Osteocyte (in vitro differentiated cells): ENCODE results near the gene CLDN22. TPM values are rescaled to one million over a fixed set of nuclear protein-coding genes. Genes with fewer than 3 reads are reported as not detected.

Experiments used
- DNase-seq: peaks from one replicate; pipeline ENCODE4 v3.0.0; 2021; ENCODE audit warnings: mixed read lengths; ENCODE audit not compliant: unreplicated experiment; ENCODE audit errors: extremely low spot score
- H3K27ac Mint-ChIP-seq: one replicate; pipeline ENCODE4 v1.8.0; 2021; ENCODE audit warnings: mild to moderate bottlenecking, mixed read lengths; ENCODE audit not compliant: unreplicated experiment
- H3K27me3 Mint-ChIP-seq: one replicate; pipeline ENCODE4 v1.8.0; 2021; ENCODE audit warnings: mixed read lengths; ENCODE audit not compliant: unreplicated experiment
- H3K36me3 Mint-ChIP-seq: one replicate; pipeline ENCODE4 v1.8.0; 2021; ENCODE audit warnings: mixed read lengths; ENCODE audit not compliant: unreplicated experiment
- H3K4me1 Mint-ChIP-seq: one replicate; pipeline ENCODE4 v1.8.0; 2021; ENCODE audit warnings: mixed read lengths; ENCODE audit not compliant: unreplicated experiment
- H3K4me3 Mint-ChIP-seq: one replicate; pipeline ENCODE4 v1.8.0; 2021; ENCODE audit warnings: mild to moderate bottlenecking, moderate library complexity, mixed read lengths; ENCODE audit not compliant: unreplicated experiment
- H3K9me3 Mint-ChIP-seq: one replicate; pipeline ENCODE4 v1.8.0; 2021; ENCODE audit warnings: mixed read lengths; ENCODE audit not compliant: unreplicated experiment
- CTCF ChIP-seq: fragments of 200-600 bp; sonication (generic); IDR thresholded peaks from 2 replicates; pipeline ENCODE4 v1.5.0; 2021; ENCODE audit warnings: antibody characterized with exemption, mild to moderate bottlenecking, moderate library complexity
- total RNA-seq: library from RNA; stranded (reverse); gene quantifications from 2 replicates; pipeline ENCODE4 v1.2.1, GENCODE V29; 2021

The CLDN22 gene
- total RNA-seq, 1 donor from 2014 or later: not detected

- Mint-ChIP-seq H3K27ac (no peak overlapping the region), H3K4me1 (no peaks in the 10 kb centered on the region), H3K36me3 (peaks cover 38% of the 10 kb centered on the region), H3K4me3 (no peak overlapping the region), H3K9me3 (peaks cover 8% of the 10 kb centered on the region), H3K27me3 (no peaks in the 10 kb centered on the region)
- TF ChIP-seq CTCF: no peak
- no peak for DNase-seq
Observed at GRCh38 chr4:183323295-183323694, 3.2 kb upstream of the CLDN22 start.

GRCh38 chr4:183322326-183322725 is 2.2 kb upstream of the CLDN22 start, which contains the start of gene CLDN24:
Gene CLDN24, minus strand, starts transcription at chr4:183322426. Its CDS starts 0 bp downstream, at chr4:183322426.
- H3K9me3 Mint-ChIP-seq: peaks cover 8% of the 10 kb centered on the region
- peaks cover 38% of the 10 kb centered on the region for H3K36me3 Mint-ChIP-seq
- no peaks in the 10 kb centered on the region for H3K27me3 Mint-ChIP-seq
- no peak for TF ChIP-seq CTCF
- H3K27ac Mint-ChIP-seq: no peak within 1 kb of the TSS
- H3K4me1 Mint-ChIP-seq: no peaks in the 10 kb centered on the region
- no peak within 1 kb of the TSS for H3K4me3 Mint-ChIP-seq
- no peak for DNase-seq

GRCh38 chr4:183321516-183321915 is 1.4 kb upstream of the CLDN22 start:
- TF ChIP-seq CTCF: no peak
- Mint-ChIP-seq H3K4me1 (no peaks in the 10 kb centered on the region), H3K4me3 (no peak overlapping the region), H3K27ac (no peak overlapping the region), H3K36me3 (peaks cover 38% of the 10 kb centered on the region), H3K27me3 (no peaks in the 10 kb centered on the region), H3K9me3 (peaks cover 5% of the 10 kb centered on the region)
- DNase-seq: no peak

GRCh38 chr4:183321079-183321478 is 1.0 kb upstream of the CLDN22 start:
- no peak overlapping the region for H3K27ac Mint-ChIP-seq
- no peak for DNase-seq
- peaks cover under 1% of the 10 kb centered on the region for H3K9me3 Mint-ChIP-seq
- peaks cover 40% of the 10 kb centered on the region for H3K36me3 Mint-ChIP-seq
- H3K27me3 Mint-ChIP-seq: no peaks in the 10 kb centered on the region
- no peak overlapping the region for H3K4me3 Mint-ChIP-seq
- TF ChIP-seq CTCF: no peak
- H3K4me1 Mint-ChIP-seq: no peaks in the 10 kb centered on the region

- H3K27ac Mint-ChIP-seq: no peak overlapping the region
- H3K9me3 Mint-ChIP-seq: no peaks in the 10 kb centered on the region
- H3K36me3 Mint-ChIP-seq: peaks cover 51% of the 10 kb centered on the region
- TF ChIP-seq CTCF: no peak
- no peaks in the 10 kb centered on the region for H3K27me3 Mint-ChIP-seq
- DNase-seq: no peak
- no peak overlapping the region for H3K4me3 Mint-ChIP-seq
- no peaks in the 10 kb centered on the region for H3K4me1 Mint-ChIP-seq
Observed at GRCh38 chr4:183318656-183319055, 1.4 kb downstream of the CLDN22 start.
